GM12872 (cell line): ENCODE results near the gene MRPL3.

Source experiments
- TF ChIP-seq, protein P1 (sequence below): IDR thresholded peaks from 3 replicates; pipeline ENCODE4 v1.5.1; 2011; ENCODE audit warnings: low read depth, mild to moderate bottlenecking, low read length, moderate library complexity; ENCODE audit not compliant: insufficient read depth

Gene MRPL3

DNA sequence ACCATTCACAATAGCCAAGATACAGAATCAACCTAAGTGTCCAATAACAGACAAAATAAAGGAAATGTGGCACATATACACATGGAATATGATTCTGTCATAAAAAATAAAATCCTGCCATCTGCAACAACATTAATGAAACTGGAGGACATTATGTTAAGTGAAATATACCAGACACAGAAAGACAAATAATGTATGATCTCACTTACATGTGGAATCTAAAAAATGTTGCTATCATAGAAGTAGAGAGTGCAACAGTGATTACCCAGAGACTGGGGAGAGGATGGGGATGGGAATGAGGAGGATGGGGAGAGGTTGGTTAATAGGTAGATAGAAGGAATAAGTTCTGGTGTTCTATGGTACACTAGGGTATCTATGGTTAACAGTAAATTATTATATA is 28.7 kb downstream of the MRPL3 start:
- TF ChIP-seq, protein P1, sequence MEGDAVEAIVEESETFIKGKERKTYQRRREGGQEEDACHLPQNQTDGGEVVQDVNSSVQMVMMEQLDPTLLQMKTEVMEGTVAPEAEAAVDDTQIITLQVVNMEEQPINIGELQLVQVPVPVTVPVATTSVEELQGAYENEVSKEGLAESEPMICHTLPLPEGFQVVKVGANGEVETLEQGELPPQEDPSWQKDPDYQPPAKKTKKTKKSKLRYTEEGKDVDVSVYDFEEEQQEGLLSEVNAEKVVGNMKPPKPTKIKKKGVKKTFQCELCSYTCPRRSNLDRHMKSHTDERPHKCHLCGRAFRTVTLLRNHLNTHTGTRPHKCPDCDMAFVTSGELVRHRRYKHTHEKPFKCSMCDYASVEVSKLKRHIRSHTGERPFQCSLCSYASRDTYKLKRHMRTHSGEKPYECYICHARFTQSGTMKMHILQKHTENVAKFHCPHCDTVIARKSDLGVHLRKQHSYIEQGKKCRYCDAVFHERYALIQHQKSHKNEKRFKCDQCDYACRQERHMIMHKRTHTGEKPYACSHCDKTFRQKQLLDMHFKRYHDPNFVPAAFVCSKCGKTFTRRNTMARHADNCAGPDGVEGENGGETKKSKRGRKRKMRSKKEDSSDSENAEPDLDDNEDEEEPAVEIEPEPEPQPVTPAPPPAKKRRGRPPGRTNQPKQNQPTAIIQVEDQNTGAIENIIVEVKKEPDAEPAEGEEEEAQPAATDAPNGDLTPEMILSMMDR = no peak

DNA sequence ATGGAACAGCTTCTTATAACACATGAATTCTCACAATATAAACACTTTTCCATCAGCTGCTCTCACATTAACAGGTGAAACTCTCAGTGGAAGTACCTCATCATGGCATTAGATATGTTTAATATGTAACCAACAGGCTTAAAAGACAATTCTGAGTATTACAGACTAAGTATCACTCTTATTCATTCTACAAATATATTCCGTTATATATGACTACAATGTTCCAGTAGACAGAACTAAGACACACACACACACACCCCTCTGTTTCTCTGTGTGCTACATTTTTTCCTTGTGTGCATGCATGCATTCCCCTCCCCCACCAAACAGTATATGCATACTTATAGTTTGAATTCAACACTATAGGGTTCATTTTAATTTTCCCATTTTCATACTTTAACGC is 32.4 kb downstream of the MRPL3 start:
- TF ChIP-seq, protein P1 = no peak

DNA sequence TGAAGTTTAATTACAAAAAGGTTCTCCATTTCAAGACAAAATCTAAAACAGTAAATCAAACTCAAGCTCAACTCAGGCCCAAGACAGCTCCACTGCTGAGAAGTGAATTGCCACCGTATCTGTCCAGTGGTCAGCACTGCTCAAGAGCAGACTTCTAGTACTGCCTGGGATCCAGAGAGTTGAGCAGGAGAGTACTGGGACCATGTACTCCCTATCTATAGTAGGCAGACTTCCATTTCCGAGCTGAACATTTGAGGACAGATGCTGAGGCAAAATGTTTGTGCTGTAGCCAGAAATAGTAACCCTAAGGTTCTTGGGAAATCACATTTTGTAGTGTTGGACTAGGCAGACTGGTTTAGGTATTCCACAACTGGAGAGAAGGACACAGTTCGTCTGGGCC is 44.1 kb downstream of the MRPL3 start:
- TF ChIP-seq, protein P1 = no peak

DNA sequence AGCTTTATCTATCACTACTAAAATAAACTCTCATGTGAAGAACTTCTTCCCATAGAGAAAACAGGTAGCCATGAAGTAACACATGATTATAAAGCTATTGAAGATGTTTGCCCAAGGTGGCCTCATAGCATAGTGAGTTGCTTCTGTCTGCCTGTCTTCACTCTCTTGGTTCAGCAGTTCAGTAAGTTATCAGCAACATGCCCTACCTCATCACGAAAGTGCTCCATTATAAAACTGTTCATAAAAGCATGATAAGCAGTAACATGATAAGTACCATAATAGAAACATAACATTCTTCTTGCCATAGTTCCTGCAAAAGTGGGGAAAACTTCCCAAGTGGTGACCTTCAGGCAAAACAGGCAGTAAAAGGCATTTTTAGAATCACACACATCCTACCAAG is 45.6 kb downstream of the MRPL3 start:
- TF ChIP-seq, protein P1 = no peak

DNA sequence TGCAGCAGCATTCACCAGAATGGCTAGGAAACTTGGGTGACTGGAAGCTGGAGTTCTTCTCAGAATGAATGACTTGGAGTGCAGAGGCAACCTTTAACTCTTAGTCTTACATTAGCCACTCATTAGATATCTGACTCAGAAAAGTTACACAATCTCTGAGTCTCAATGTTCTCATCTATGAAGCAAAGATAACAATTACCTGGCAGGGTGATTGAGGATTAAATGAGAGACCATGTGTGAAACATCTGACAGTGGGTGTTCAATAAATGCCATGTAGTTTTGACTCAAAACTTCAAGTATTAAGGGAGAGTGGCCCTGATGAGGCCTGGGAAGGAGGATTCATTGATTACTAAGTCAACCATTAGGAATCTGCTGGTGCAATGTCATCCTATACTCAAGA is 48.3 kb downstream of the MRPL3 start:
- TF ChIP-seq, protein P1 = no peak

DNA sequence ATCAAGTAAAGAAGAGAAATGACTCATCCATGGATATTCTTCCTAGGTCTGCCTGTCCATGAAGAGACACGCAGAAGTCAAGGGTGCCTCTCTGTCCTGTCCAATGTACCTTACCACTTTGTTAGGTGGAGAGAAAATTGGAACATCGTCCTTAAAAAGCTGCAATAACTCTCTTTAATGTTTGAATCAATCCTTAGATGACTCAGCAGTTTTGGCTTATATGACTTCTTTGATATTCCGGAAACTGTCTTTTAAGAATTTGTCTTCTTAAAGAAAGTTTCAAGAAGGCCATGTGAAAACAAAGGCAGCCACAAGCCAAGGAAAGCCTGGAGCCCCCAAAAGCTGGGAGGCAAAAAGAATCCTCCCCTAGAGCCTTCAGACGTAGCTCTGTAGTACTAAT is 49.2 kb downstream of the MRPL3 start:
- TF ChIP-seq, protein P1 = no peak

DNA sequence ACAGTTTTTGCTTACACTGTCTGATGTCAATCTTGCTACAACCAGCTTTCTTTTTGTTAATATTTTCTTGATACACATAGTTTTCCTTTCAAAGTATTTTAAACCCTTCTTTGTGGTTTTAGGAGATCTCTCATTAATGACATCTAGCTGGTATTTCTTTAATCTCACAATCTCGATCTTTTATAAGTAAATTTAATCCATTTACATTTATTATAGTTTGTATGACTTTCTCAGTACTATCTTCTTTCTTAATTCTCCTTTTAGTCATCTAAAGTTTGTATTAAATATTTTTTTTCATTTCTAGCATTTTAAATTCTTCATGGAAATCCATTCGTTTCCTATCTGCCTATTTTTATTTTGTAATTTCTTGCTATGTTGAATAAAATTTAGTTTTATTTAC is 55.4 kb downstream of the MRPL3 start:
- TF ChIP-seq, protein P1 = no peak

DNA sequence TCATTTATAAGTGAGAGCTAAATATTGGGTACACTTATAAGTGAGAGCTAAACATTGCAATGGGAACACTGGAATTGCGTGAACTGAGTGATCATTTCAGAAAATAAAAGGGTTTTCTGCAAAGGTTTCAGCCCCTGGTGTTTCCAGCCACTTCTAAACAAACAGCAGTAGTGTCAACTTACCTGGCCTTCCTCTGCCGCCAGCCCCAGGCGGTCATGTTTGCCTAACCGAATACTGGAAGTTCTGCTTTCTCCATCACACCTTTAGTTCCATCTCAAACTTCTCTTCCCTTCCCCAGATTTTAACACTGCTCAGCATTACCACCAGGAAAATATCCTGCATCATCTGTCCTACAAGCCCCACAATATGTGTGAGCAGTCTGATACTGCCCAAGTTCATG is 58.6 kb downstream of the MRPL3 start:
- TF ChIP-seq, protein P1 = no peak
